GM18909 (cell line): ENCODE results near the gene ZNF428.
A peak's percentile ranks its signal among the peaks of the same experiment; 100 is the strongest.
"Not testable (repeated sequence)": the region's sequence is repeated elsewhere in the genome, so short reads cannot be mapped to it uniquely, and the experiment has no call there.

Experiments used
- ATAC-seq: cut with Tn5 transposase; IDR thresholded peaks from one replicate; pipeline ENCODE4 v1.9.1; 2021; ENCODE audit warnings: mild to moderate bottlenecking; ENCODE audit not compliant: unreplicated experiment, poor library complexity

The ZNF428 gene

GRCh38 chr19:43619262-43620060 is at the start of gene ZNF428:
ZNF428 (minus strand) TSS chr19:43619629; CDS start chr19:43614304, 5,325 bp downstream.
- peak; percentile 76 for ATAC-seq

DNA sequence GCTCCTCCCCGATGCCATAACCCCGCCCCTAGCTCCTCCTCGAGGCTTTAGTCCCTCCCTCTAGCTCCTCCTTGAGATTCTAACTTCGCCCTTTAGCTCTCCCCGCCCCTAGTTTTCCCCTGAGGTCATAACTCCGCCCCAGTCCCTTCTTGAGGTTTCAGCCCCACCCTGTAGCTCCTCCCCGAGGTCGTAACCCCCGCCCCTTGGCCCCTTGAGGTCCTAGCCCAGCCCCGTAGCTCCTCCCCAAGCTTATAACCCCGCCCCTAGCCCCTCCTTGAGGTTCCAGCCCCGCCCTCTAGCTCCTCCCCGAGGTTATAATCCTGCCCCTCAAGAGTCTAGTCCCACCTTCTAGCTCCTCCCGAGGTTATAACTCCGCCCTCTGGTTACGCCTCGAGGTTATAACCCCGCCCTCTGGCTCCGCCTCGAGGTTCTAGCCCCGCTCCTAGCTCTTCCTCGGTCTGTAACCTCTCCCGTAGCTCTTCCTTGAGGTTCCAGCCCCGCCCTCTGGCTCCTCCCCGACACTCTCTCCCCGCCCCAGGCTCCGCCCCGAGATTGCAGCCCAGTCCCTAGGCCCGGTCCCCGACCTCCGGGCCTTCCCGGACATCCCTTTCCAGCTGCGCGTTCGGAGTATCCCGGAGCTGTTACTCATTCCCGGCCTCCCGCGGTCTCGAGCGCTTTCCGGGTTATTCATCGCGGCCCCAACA is 49.1 kb upstream of the ZNF428 start:
- ATAC-seq: peak; percentile 87

- ATAC-seq: no peak
Observed at GRCh38 chr19:43667876-43668405, 48.5 kb upstream of the ZNF428 start.

DNA sequence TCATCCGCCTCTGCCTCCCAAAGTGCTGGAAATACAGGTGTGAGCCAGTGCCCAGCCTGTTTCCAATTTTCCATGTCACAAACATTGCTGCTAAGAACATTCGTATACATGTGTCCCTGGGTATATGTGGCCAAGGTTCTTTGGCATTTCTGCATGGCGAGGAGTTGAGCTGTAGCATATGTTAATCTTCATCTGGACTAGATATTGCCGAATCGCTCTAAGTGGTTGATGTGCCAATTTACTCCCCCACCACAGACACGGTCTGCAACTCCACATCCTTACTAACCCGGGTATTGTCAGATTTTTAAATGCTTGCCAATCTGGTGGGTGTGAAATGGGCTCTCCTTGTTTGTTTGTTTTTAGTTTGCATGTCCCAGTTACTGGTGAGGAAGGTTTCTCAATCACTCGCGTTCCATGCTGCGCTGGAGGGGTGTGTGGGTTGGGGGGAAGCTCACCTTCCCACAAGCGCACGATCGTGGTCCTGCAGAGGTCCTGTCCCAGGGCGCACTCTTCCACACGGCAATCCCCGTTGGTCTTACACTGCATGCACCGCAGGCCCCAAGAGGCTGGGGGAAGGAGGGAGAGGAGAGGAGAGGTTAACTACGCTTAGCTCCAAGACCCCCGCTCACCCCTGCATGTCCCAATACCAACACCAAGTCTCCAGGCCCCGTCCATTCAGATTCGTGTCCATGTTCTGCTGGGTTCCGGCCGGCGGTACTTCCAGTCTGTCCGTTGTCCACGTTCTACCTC is 47.9 kb upstream of the ZNF428 start:
- no peak for ATAC-seq

DNA sequence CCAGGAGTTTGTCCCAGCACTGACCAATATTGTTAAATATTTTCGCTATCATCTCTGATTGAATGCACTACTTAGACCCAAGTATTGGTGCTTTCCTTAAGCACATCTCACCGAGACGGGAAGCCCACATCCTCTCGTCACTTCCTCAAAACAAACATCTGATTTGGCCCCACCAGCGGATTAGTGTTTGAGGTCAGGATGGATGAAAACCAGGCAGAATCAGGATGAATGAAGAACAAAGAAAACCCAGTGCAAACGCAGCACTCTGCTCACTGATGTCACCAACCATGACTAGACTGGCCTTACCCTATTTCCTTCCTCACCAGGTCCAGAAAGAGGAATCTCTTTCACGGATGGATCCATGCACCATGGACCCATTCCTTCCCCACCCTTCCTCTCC is 44.6 kb upstream of the ZNF428 start:
- no peak for ATAC-seq

DNA sequence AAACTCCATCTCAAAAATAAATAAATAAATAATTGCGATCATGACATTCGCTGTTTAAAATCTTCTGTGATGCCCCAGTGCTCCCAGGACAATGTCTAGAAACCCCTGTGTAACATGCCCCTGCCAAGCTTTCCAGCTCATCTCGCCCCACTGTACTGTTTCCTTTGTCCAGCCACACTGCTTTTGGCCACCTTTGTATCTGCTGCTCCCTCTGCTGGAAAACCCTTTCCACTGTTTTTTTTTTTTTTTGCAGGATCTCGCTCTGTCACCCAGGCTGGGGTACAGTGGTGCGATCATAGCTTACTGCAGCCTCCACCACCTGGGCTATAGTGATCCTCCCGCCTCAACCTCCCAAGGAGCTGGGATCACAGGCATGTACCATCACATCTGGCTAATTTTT is 43.1 kb upstream of the ZNF428 start:
- ATAC-seq: no peak

GRCh38 chr19:43660971-43661360 is 41.5 kb upstream of the ZNF428 start:
- ATAC-seq: no peak

- ATAC-seq: no peak
Observed at GRCh38 chr19:43660301-43660970, 41.0 kb upstream of the ZNF428 start.

- ATAC-seq: no peak
Observed at GRCh38 chr19:43658494-43658893, 39.1 kb upstream of the ZNF428 start.

- ATAC-seq: no peak
Observed at GRCh38 chr19:43658001-43658400, 38.6 kb upstream of the ZNF428 start.

DNA sequence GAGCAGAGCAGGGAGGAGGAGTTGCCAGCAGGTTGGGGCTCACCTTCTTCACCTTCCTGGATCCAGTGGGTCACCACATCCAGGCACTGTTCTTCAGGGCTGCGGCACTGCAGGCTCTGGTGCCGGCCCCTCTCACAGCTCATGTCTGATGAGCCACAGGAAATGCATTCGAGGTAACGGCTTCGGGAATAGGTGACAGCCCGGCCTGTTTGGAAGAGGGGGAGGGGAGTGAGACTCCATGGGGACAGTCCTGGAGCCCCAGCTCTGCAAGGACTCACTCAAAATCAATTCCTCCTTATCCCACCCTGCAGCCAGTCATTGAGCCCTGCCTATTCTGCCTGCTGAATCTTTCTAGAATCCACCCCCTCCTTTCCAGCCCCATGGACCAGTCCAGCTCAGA is 37.0 kb upstream of the ZNF428 start:
- no peak for ATAC-seq

DNA sequence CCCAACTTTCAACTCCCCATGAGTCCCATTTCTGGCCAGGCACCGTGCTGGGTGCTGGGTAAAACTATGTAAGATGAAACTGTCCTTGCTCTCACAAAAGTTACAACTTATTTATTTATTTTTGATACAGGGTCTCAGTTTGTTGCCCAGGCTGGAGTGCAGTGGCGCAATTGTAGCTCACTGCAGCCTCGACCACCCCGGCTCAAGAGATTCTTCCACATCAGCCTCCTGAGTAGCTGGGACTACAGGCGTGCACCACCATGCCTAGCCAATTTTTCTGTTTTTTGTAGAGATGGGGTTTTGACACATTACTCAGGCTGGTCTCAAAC is 33.1 kb upstream of the ZNF428 start:
- no peak for ATAC-seq

DNA sequence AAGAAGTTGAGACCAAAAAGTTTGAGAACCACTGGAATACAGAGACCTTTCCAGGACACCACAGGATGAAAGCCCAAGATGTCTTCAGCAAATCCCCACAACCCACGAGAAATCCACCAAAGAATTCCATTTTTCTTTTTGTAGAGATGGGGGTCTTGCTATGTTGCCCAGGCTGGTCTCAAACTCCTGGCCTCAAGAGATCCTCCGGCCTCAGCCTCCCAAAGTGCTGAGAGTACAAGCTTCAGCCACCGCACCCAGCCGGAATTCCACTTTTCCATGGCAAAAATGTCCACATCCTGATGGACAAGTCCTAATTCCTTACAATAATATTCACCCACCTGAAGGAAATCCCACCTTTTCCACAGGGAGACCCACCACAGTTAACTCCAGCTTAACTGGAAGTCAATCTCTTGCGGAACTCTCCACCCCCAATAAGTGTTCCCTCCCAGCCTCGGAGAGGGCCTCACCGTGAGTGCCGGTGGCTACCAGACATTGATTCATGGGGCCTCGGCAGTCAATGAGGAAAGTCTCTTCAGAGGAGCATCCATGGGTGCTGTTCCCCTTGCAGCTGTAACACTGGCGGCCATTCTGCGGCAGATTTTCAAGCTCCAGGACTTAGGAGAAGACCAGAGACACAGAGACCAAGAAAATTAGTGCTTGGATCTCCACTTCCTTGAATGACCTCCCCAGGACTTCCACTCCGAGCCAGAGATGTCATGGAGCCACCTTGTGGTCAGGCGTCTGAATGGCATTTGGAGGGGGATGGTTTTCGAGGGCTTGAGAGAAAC is 32.5 kb upstream of the ZNF428 start:
- no peak for ATAC-seq

GRCh38 chr19:43650276-43650675 is 30.8 kb upstream of the ZNF428 start:
- not testable (repeated sequence) for ATAC-seq

DNA sequence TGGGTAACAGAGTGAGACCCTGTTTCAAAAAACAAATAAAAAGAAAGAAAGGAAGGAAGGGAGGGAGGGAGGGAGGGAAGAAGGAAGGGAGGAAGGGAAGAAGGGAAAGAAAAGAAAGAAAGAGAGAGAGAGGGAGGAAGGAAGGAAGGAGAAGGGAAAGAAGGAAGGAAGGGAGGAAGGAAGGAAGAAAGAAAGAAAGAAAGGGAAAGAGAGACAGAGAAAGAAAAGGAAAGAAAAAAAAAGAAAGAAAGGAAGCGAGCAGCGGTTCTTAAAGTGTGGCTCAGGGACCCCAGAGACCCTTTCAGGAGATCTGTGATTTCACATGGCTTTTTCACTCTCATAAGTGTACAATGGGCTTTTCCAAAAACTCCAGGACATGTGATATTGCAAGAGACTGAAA is 30.1 kb upstream of the ZNF428 start:
- no peak for ATAC-seq

- no peak for ATAC-seq
Observed at GRCh38 chr19:43648633-43649032, 29.2 kb upstream of the ZNF428 start.

- no peak for ATAC-seq
Observed at GRCh38 chr19:43644181-43644580, 24.8 kb upstream of the ZNF428 start.

DNA sequence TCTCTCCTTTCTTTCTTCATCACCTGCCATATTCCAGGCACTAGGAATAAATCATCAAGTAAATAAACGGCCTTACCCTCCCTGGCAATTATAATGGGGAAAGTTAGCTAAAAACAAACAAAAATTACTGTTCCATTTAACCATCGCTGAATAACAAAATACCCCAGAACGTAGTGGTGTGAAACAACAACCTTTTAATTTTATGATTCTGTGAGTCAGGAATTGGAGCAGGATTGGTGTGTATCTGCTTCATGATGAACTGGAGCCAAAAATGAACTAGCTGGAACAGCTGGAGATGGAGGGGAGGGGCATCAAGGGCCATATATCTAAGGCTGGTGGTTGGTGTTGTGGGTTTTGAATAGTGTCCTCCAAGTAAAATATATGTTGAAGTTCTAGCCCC is 23.9 kb upstream of the ZNF428 start:
- ATAC-seq: no peak

GRCh38 chr19:43642531-43642930 is 23.1 kb upstream of the ZNF428 start:
- no peak for ATAC-seq

- ATAC-seq: no peak
Observed at GRCh38 chr19:43641333-43641732, 21.9 kb upstream of the ZNF428 start.
